ENCODE measurements around the gene TMEM120B. TPM values are rescaled to one million over a fixed set of nuclear protein-coding genes. Genes with fewer than 3 reads are reported as not detected.

The TMEM120B gene
- total and polyA plus RNA-seq, 2 of the 4 experiments (the other 2 are of a cell fraction): 10.6 to 18.4 TPM

- no TSS peak for BruUV-seq (replicated peaks)
- no peak overlapping the region for H2BK20ac ChIP-seq (ENCODE audit: low read depth, low read length)
- H3K56ac ChIP-seq (ENCODE audit: extremely low read depth, insufficient read depth, low read length): no peak overlapping the region
- dilution Hi-C loops (cut with HindIII; ENCODE audit: low sequenced_read_pairs, unreplicated experiment) (no loop called here), in situ Hi-C loops (cut with MboI; ENCODE audit: low sequenced_read_pairs) (no loop called here), intact Hi-C loops (cut with micrococcal nuclease) (no loop called here)
- no peaks in the 10 kb centered on the region for H4K20me1 ChIP-seq (ENCODE audit: insufficient read depth, low read length)
- no peaks in the 10 kb centered on the region for H3K9me3 ChIP-seq (ENCODE audit: control insufficient read depth, insufficient read depth, low read length)
- H3K27me3 ChIP-seq (ENCODE audit: control insufficient read depth, insufficient read depth, low read length): no peaks in the 10 kb centered on the region
- H3K14ac ChIP-seq (replicated peaks; ENCODE audit: low read depth, low read length): no peak overlapping the region
- H2AFZ ChIP-seq (replicated peaks; ENCODE audit: low read length, poor library complexity): peak overlapping the region; percentile 65
- TF ChIP-seq RFX5 (IDR thresholded peaks at IDR 0.05; ENCODE audit: low read depth, low read length) (no peak), CHD1 (IDR thresholded peaks at IDR 0.05; ENCODE audit: low read depth, low read length) (no peak), CTCF (conservative IDR thresholded peaks at IDR 0.05; ENCODE audit: low read depth, low read length) (no peak), SMC3 (IDR thresholded peaks at IDR 0.05; ENCODE audit: low read depth, low read length) (no peak), FOS (IDR thresholded peaks at IDR 0.05; ENCODE audit: low read depth, low read length) (no peak), MAZ (IDR thresholded peaks at IDR 0.05; ENCODE audit: borderline replicate concordance, low read depth, low read length) (no peak), MAFK (IDR thresholded peaks at IDR 0.05; ENCODE audit: low read depth, low read length) (no peak), ELK1 (IDR thresholded peaks at IDR 0.05; ENCODE audit: borderline replicate concordance, low read depth, low read length) (no peak), RCOR1 (IDR thresholded peaks at IDR 0.05; ENCODE audit: insufficient replicate concordance, low read length) (no peak), MXI1 (IDR thresholded peaks at IDR 0.05; ENCODE audit: borderline replicate concordance, low read depth, low read length) (no peak), NFE2L2 (IDR thresholded peaks at IDR 0.05; ENCODE audit: low read depth, low read length) (no peak), BHLHE40 (IDR thresholded peaks at IDR 0.05; ENCODE audit: low read depth, low read length) (no peak), CEBPB (IDR thresholded peaks at IDR 0.05; ENCODE audit: low read depth, low read length) (no peak), POLR2A (IDR thresholded peaks at IDR 0.05; ENCODE audit: low read depth, low read length) (no peak), RAD21 (IDR thresholded peaks at IDR 0.05; ENCODE audit: low read length) (no peak), USF2 (IDR thresholded peaks at IDR 0.05; ENCODE audit: low read depth, low read length) (no peak)
- no peak overlapping the region for H4K5ac ChIP-seq (ENCODE audit: low read depth, low read length)
- no peak for ATAC-seq (ENCODE audit: low read depth)
- H4K91ac ChIP-seq (ENCODE audit: insufficient read depth, low read depth, low read length): no peak overlapping the region
- no peak overlapping the region for H2BK15ac ChIP-seq (ENCODE audit: low read depth, low read length)
- no peaks in the 10 kb centered on the region for H3K79me1 ChIP-seq (ENCODE audit: low read depth in 1 of 2, low read length in 2 of 2)
- H2AK5ac ChIP-seq (ENCODE audit: low read depth, low read length): no peak overlapping the region
- no peak overlapping the region for H2AK9ac ChIP-seq (replicated peaks; ENCODE audit: low read depth, low read length, poor library complexity)
- no peak overlapping the region for H3K9ac ChIP-seq (ENCODE audit: low read depth, low read length)
- ChIA-PET CTCF (no interaction called here), POLR2A (ENCODE audit: unreplicated experiment) (no interaction called here)
- H2BK120ac ChIP-seq (ENCODE audit: low read depth, low read length): no peak overlapping the region
- no peaks in the 10 kb centered on the region; the same call in 1 of the 2 replicates for H3K4me1 ChIP-seq (ENCODE audit: control insufficient read depth, insufficient read depth, low read length)
- no peaks in the 10 kb centered on the region for H3K36me3 ChIP-seq (ENCODE audit: control insufficient read depth, insufficient read depth, low read length)
- no peak overlapping the region for H3K23ac ChIP-seq (ENCODE audit: low read depth, low read length)
- no peak overlapping the region for H3K4me2 ChIP-seq (ENCODE audit: low read depth, low read length)
- WGBS, 2 experiments (ENCODE audit: extremely low coverage in 2 of 2, insufficient read length in 1 of 2): no CpG with 5 or more reads among the region's 3 CpGs
- no peaks in the 10 kb centered on the region for H3K9me1 ChIP-seq (ENCODE audit: insufficient read depth, low read length)
- H3K4me3 ChIP-seq (ENCODE audit: insufficient read depth, low read depth, low read length): no peak overlapping the region
- H3K18ac ChIP-seq (ENCODE audit: low read depth, low read length): no peak overlapping the region
- no peak overlapping the region for H4K8ac ChIP-seq (ENCODE audit: low read depth in 2 of 2, low read length in 2 of 2)
- H2BK5ac ChIP-seq (ENCODE audit: low read depth, low read length, poor library complexity, severe bottlenecking): no peak overlapping the region
- H3K27ac ChIP-seq (ENCODE audit: insufficient read depth, low read length): no peak overlapping the region
- no peak for DNase-seq
- no peak overlapping the region for H3K4ac ChIP-seq (ENCODE audit: low read depth, low read length)
These were observed 49.0 kb upstream of the TMEM120B start for GRCh38 chr12:121663610-121663929.

Measured in IMR-90 (cell line).